Caco-2 (cell line): ENCODE measurements around the gene TAF4B. TPM values are rescaled to one million over a fixed set of nuclear protein-coding genes. Genes with fewer than 3 reads are reported as not detected.

Experiments used
- BruUV-seq: library from RNA; stranded (reverse); fragments of 400-500 nt; replicated peaks from 2 replicates; lab custom pipeline; 2021; lab: Mats Ljungman, UMichigan
- CTCF ChIA-PET: fragments of 300-600 bp; sonication (Branson Sonifier 250); formaldehyde crosslinking; loops from one replicate; lab custom pipeline; 2022; ENCODE audit warnings: antibody characterized with exemption; lab: Charles Lee
- POLR2A ChIA-PET: fragments of 300-600 bp; sonication (Branson Sonifier 250); formaldehyde crosslinking; loops from one replicate; lab custom pipeline; 2022; ENCODE audit warnings: antibody characterized with exemption; lab: Charles Lee
- DNase-seq, 2 experiments: peaks; one replicate each; pipeline versions ENCODE4 v3.0.0 to v3.0.0-alpha.2; 2020 to 2022
- H3K27me3 ChIP-seq: replicated peaks from 2 replicates; pipeline ENCODE4 v1.6.0; 2011; ENCODE audit warnings: low read length; ENCODE audit not compliant: control insufficient read depth, insufficient read depth
- H3K36me3 ChIP-seq: 2 replicates; pipeline ENCODE4 v1.5.1; 2011; ENCODE audit warnings: low read length; ENCODE audit not compliant: control insufficient read depth, insufficient read depth
- H3K4me1 ChIP-seq: fragments of 250-450 bp; sonication (Bioruptor Pico); 2 replicates; pipeline ENCODE4 v1.5.1; 2020; ENCODE audit warnings: mild to moderate bottlenecking
- H3K4me3 ChIP-seq: 2 replicates; pipeline ENCODE4 v1.5.1; 2011; ENCODE audit warnings: low read depth, mild to moderate bottlenecking, control low read depth, low read length
- H3K9me3 ChIP-seq: fragments of 250-450 bp; sonication (Bioruptor Pico); 2 replicates; pipeline ENCODE4 v1.5.1; 2020; ENCODE audit warnings: mild to moderate bottlenecking, moderate library complexity
- H3K27ac Mint-ChIP-seq: one replicate; pipeline ENCODE4 v1.8.0; 2022; ENCODE audit warnings: mixed read lengths; ENCODE audit not compliant: unreplicated experiment
- H3K27me3 Mint-ChIP-seq: one replicate; pipeline ENCODE4 v1.8.0; 2022; ENCODE audit warnings: mixed read lengths; ENCODE audit not compliant: insufficient read depth, unreplicated experiment
- H3K36me3 Mint-ChIP-seq: one replicate; pipeline ENCODE4 v1.8.0; 2022; ENCODE audit warnings: mild to moderate bottlenecking, mixed read lengths; ENCODE audit not compliant: insufficient read depth, unreplicated experiment
- H3K4me1 Mint-ChIP-seq: one replicate; pipeline ENCODE4 v1.8.0; 2022; ENCODE audit warnings: low read depth, mixed read lengths; ENCODE audit not compliant: unreplicated experiment
- H3K4me3 Mint-ChIP-seq: one replicate; pipeline ENCODE4 v1.8.0; 2022; ENCODE audit warnings: mild to moderate bottlenecking, moderate library complexity, mixed read lengths; ENCODE audit not compliant: unreplicated experiment
- H3K9me3 Mint-ChIP-seq: one replicate; pipeline ENCODE4 v1.8.0; 2022; ENCODE audit warnings: mixed read lengths; ENCODE audit not compliant: unreplicated experiment
- intact Hi-C: fragments of 100-400 bp; cut with micrococcal nuclease; formaldehyde crosslinking; loops from one replicate; pipeline ENCODE4 v1.10.0; 2022; ENCODE audit not compliant: unreplicated experiment
- total RNA-seq: library from RNA; stranded (reverse); gene quantifications from 2 replicates; pipeline ENCODE4 v1.2.3, GENCODE V29; 2022
- TF ChIP-seq, protein P1 (sequence below), 2 experiments: fragments of 200-600 bp in 1 of 2; IDR thresholded peaks; 1 replicate in 1 of 2; 2 replicates in 1 of 2; pipeline versions ENCODE4 v1.5.1 to v1.8.0; 2011 to 2022; ENCODE audit warnings: antibody characterized with exemption in 1 of 2, control low read depth in 1 of 2, inconsistent platforms in 1 of 2, low read depth in 1 of 2, low read length in 1 of 2, mild to moderate bottlenecking in 1 of 2, moderate library complexity in 1 of 2; ENCODE audit not compliant: insufficient read depth in 1 of 2, severe bottlenecking in 1 of 2, unreplicated experiment in 1 of 2

Gene TAF4B
- total RNA-seq, 1 experiment from 2014 or later = 2.6 TPM

DNA sequence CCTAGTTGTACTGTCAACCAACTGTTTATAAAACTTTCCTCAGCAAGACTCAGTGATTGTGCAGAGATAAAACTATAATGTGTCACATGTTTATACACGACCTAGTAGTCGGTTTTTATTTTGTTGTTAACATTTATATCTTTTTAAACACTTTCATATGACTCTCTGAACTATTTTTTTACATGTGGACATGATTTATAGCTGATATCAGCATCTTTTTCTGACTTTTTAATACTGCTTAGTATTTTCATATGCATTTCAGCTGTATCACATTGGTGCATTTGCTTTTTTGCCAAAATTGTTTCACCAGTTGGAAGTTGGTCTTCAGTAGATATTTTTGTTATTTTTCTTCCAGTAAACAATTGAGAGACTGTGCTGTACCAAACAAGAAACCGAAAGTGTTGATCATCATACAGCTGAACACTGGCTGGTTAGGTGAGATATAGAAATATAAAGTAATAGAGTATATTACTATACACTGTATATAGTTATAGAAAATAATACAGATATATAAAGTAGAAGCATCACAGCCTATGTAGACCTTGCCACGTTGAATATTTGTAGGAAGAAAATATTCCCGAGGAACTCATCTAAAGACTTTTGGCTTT lies 167.9 kb downstream of the TAF4B start:
- H3K27ac Mint-ChIP-seq = no peak overlapping the region

DNA sequence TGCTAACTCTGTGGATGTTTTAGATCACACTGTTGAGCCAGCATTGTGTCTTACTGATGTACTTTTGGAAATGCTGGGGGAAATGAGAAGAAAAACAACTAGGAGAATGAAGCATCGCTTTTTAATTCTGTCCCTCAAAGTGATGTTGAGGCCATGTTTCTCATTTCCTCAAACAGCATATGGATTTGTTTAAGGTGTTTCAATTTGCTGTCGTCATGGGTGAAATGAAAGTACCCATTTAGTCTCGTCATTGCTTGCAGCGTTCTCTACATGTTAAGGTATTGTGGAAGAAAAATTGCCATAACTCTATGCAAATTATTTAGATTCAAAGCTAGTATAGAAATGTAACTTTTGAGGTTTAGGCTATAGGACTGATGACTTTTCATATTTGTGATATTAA lies 170.8 kb downstream of the TAF4B start:
- Mint-ChIP-seq H3K4me1 (no peaks in the 10 kb centered on the region), H3K36me3 (no peaks in the 10 kb centered on the region), H3K4me3 (no peak overlapping the region), H3K9me3 (no peaks in the 10 kb centered on the region), H3K27ac (no peak overlapping the region), H3K27me3 (no peaks in the 10 kb centered on the region)
- no peak for DNase-seq
- H3K27me3 ChIP-seq = no peaks in the 10 kb centered on the region
- ChIA-PET POLR2A (no interaction called here), CTCF (no interaction called here)
- no peaks in the 10 kb centered on the region for H3K36me3 ChIP-seq
- BruUV-seq = no TSS peak
- intact Hi-C loops = no loop called here
- no peaks in the 10 kb centered on the region for H3K9me3 ChIP-seq
- H3K4me1 ChIP-seq = no peaks in the 10 kb centered on the region
- TF ChIP-seq, protein P1, sequence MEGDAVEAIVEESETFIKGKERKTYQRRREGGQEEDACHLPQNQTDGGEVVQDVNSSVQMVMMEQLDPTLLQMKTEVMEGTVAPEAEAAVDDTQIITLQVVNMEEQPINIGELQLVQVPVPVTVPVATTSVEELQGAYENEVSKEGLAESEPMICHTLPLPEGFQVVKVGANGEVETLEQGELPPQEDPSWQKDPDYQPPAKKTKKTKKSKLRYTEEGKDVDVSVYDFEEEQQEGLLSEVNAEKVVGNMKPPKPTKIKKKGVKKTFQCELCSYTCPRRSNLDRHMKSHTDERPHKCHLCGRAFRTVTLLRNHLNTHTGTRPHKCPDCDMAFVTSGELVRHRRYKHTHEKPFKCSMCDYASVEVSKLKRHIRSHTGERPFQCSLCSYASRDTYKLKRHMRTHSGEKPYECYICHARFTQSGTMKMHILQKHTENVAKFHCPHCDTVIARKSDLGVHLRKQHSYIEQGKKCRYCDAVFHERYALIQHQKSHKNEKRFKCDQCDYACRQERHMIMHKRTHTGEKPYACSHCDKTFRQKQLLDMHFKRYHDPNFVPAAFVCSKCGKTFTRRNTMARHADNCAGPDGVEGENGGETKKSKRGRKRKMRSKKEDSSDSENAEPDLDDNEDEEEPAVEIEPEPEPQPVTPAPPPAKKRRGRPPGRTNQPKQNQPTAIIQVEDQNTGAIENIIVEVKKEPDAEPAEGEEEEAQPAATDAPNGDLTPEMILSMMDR (IDR thresholded peaks at IDR 0.05; ENCODE audit: insufficient read depth in 1 of 2, low read depth in 1 of 2, low read length in 1 of 2, severe bottlenecking in 1 of 2, unreplicated experiment in 1 of 2) = no peak
- H3K4me3 ChIP-seq = no peak overlapping the region

More for the DNA sequence above, 167.9 kb downstream of the TAF4B start:
- H3K27me3 ChIP-seq = no peaks in the 10 kb centered on the region
- DNase-seq = no peak
- H3K4me1 ChIP-seq = no peaks in the 10 kb centered on the region
- Mint-ChIP-seq H3K27me3 (no peaks in the 10 kb centered on the region), H3K9me3 (no peaks in the 10 kb centered on the region), H3K36me3 (no peaks in the 10 kb centered on the region), H3K4me1 (no peaks in the 10 kb centered on the region), H3K4me3 (no peak overlapping the region)
- no peaks in the 10 kb centered on the region for H3K36me3 ChIP-seq
- TF ChIP-seq, protein P1 (IDR thresholded peaks at IDR 0.05; ENCODE audit: insufficient read depth in 1 of 2, low read depth in 1 of 2, low read length in 1 of 2, severe bottlenecking in 1 of 2, unreplicated experiment in 1 of 2) = no peak
- H3K9me3 ChIP-seq = no peaks in the 10 kb centered on the region
- ChIA-PET CTCF (no interaction called here), POLR2A (no interaction called here)
- H3K4me3 ChIP-seq = no peak overlapping the region
- no TSS peak for BruUV-seq
- intact Hi-C loops = no loop called here

DNA sequence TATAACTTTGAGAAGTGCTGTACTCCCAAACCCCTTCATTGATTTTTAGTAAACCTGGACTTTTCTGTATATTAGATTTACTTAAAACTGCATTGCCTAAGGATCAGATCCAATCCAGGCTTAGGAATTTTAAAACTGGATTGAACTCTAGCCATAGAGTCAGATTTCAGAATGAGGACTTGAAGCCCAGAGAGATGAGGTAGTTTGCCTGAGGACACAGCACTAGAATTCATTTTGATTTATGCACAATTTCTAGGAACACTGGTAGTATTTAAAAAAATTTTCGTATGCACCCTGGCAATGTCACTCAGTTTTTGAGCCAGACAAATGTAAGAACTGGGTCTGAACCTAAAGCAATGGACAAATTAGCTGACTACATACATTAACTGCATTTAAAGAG lies 177.2 kb downstream of the TAF4B start:
- Mint-ChIP-seq H3K4me3 (no peak overlapping the region), H3K27me3 (no peaks in the 10 kb centered on the region), H3K27ac (no peak overlapping the region), H3K9me3 (no peaks in the 10 kb centered on the region), H3K36me3 (no peaks in the 10 kb centered on the region), H3K4me1 (no peaks in the 10 kb centered on the region)
- Histone ChIP-seq H3K4me3 (no peak overlapping the region), H3K4me1 (no peaks in the 10 kb centered on the region), H3K9me3 (no peaks in the 10 kb centered on the region), H3K36me3 (no peaks in the 10 kb centered on the region), H3K27me3 (no peaks in the 10 kb centered on the region)
- no TSS peak for BruUV-seq
- intact Hi-C loops = no loop called here
- DNase-seq = no peak
- TF ChIP-seq, protein P1 (IDR thresholded peaks at IDR 0.05; ENCODE audit: insufficient read depth in 1 of 2, low read depth in 1 of 2, low read length in 1 of 2, severe bottlenecking in 1 of 2, unreplicated experiment in 1 of 2) = no peak
- ChIA-PET CTCF (no interaction called here), POLR2A (no interaction called here)
